ENCODE measurements around the gene BTG2.

The BTG2 gene

GRCh38 chr1:203276916-203277545 lies 28.3 kb upstream of the BTG2 start:
- DNase-seq (ENCODE audit: low read depth) = no peak

GRCh38 chr1:203278082-203278884 lies 27.0 kb upstream of the BTG2 start:
- no peak for DNase-seq (ENCODE audit: low read depth)

GRCh38 chr1:203278885-203279406 lies 26.4 kb upstream of the BTG2 start:
- DNase-seq (ENCODE audit: low read depth) = no peak

GRCh38 chr1:203280061-203280460 lies 25.3 kb upstream of the BTG2 start:
- no peak for DNase-seq (ENCODE audit: low read depth)

GRCh38 chr1:203281033-203281432 lies 24.3 kb upstream of the BTG2 start:
- DNase-seq (ENCODE audit: low read depth) = no peak

- no peak for DNase-seq (ENCODE audit: low read depth)
Observed at GRCh38 chr1:203281851-203282661, 23.3 kb upstream of the BTG2 start.

GRCh38 chr1:203282720-203283542 lies 22.4 kb upstream of the BTG2 start:
- DNase-seq (ENCODE audit: low read depth) = no peak

- no peak for DNase-seq (ENCODE audit: low read depth)
Observed at GRCh38 chr1:203283597-203283996, 21.7 kb upstream of the BTG2 start.

- DNase-seq (ENCODE audit: low read depth) = no peak
Observed at GRCh38 chr1:203284411-203285123, 20.8 kb upstream of the BTG2 start.

GRCh38 chr1:203286161-203286984 lies 18.9 kb upstream of the BTG2 start:
- DNase-seq (ENCODE audit: low read depth) = no peak

GRCh38 chr1:203287109-203287893 lies 18.0 kb upstream of the BTG2 start:
- DNase-seq (ENCODE audit: low read depth) = peak; percentile 72

GRCh38 chr1:203287898-203288297 lies 17.4 kb upstream of the BTG2 start:
- no peak for DNase-seq (ENCODE audit: low read depth)

- DNase-seq (ENCODE audit: low read depth) = no peak
Observed at GRCh38 chr1:203288400-203288799, 16.9 kb upstream of the BTG2 start.

GRCh38 chr1:203289281-203289981 lies 15.9 kb upstream of the BTG2 start:
- peak; percentile 88 for DNase-seq (ENCODE audit: low read depth)

- no peak for DNase-seq (ENCODE audit: low read depth)
Observed at GRCh38 chr1:203289982-203290260, 15.4 kb upstream of the BTG2 start.

GRCh38 chr1:203290261-203291089 lies 14.8 kb upstream of the BTG2 start:
- DNase-seq (ENCODE audit: low read depth) = peak; percentile 97

- DNase-seq (ENCODE audit: low read depth) = no peak
Observed at GRCh38 chr1:203291201-203292096, 13.9 kb upstream of the BTG2 start.
